ENCODE measurements around the gene NXPE3. TPM values are rescaled to one million over a fixed set of nuclear protein-coding genes. Genes with fewer than 3 reads are reported as not detected.

Gene NXPE3
- total and polyA plus RNA-seq, 10 of the 15 experiments (the other 5 are each of a cell fraction or from before 2014, with no cell fraction given) = 2.0 to 8.7 (median 5.2) TPM

DNA sequence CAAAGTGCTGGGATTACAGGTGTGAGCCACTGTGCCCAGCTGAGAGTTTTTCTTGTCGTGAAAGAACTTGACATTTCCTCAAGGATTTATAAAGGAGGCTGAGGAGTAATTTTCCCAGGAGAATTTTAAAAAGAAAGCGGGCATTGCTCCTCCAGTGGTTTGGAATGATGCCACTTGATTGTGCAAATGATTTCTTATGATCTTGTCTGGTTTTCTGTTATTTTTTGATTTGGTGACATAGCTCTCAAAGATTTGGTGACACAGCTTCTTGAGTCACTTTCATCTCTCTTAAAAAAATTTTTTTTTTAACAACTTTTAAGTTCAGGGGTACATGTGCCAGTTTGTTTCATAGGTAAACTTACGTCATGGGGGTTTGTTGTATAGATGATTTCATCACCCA is 45.7 kb downstream of the NXPE3 start:
- WGBS (ENCODE audit: insufficient coverage, insufficient replicate concordance, low lambda C conversion rate, missing lambda C conversion rate) = 82% methylated on average over 3 of the region's 3 CpGs
- CTCF ChIA-PET = interaction anchor here (0.5 to 3.9 kb wide), 6 partner anchors 10 to 1426 kb away, joined by 3 to 21 read pairs (median 4); no protein-coding TSS in a partner anchor
- no peak for FAIRE-seq
- Histone ChIP-seq H3K79me2 (ENCODE audit: control insufficient read depth, insufficient read depth, low read length) (peaks cover 16% of the 10 kb centered on the region), H3K4me3 (no peak overlapping the region), H3K4me1 (ENCODE audit: control insufficient read depth, insufficient read depth, low read length) (peaks cover 16% of the 10 kb centered on the region), H3K9me3 (replicated peaks; ENCODE audit: control insufficient read depth, insufficient read depth, low read length) (peaks cover 3% of the 10 kb centered on the region; the same call in 2 of the 3 replicates), H3K4me2 (ENCODE audit: control insufficient read depth, insufficient read depth) (no peak overlapping the region), H3K27me3 (replicated peaks in 1 of 2; ENCODE audit: control insufficient read depth in 2 of 2, insufficient read depth in 2 of 2, low read length in 1 of 2) (no peaks in the 10 kb centered on the region), H3K27ac (ENCODE audit: control insufficient read depth, insufficient read depth) (no peak overlapping the region), H4K20me1 (ENCODE audit: control insufficient read depth, insufficient read depth) (no peaks in the 10 kb centered on the region), H3K9ac (ENCODE audit: control insufficient read depth, insufficient read depth, low read length) (no peak overlapping the region), H3K36me3 (ENCODE audit: control insufficient read depth in 2 of 2, insufficient read depth in 2 of 2, low read length in 1 of 2) (peaks cover 2% of the 10 kb centered on the region in 2 experiments; a peak in 3 of 4 replicates), H2AFZ (ENCODE audit: control insufficient read depth, low read depth, low read length) (no peak overlapping the region)
- DNase-seq (ENCODE audit: low read depth, low spot score) = no peak
- RAD21 ChIA-PET (ENCODE audit: unreplicated experiment) = interaction anchor here (0.9 to 2.6 kb wide), 9 partner anchors 10 to 398 kb away, joined by 3 to 9 read pairs (median 5); partner anchors contain the start of gene NFKBIZ
- POLR2A ChIA-PET = interaction anchor here (0.6 to 1.5 kb wide), 5 partner anchors 10 to 111 kb away, joined by 3 to 6 read pairs (median 4); partner anchors contain the start of gene NFKBIZ
- in situ Hi-C loops (cut with MboI) (no loop called here), intact Hi-C loops (cut with micrococcal nuclease; ENCODE audit: unreplicated experiment) (loop anchor here (5.0 kb wide), 2 partner anchors 163 to 233 kb away; no protein-coding TSS in a partner anchor)
- ATAC-seq = no peak
- no TSS peak for BruUV-seq (replicated peaks)
- SMC1A ChIA-PET (ENCODE audit: uncharacterized antibody, unreplicated experiment) = interaction anchor here (0.6 to 2.3 kb wide), 13 partner anchors 10 to 890 kb away, joined by 3 to 8 read pairs (median 4); no protein-coding TSS in a partner anchor
- no peak for TF ChIP-seq ESRRA (IDR thresholded peaks at IDR 0.05; ENCODE audit: low read length)
- no peak for TF ChIP-seq NFXL1 (IDR thresholded peaks at IDR 0.05; ENCODE audit: borderline replicate concordance)
- TF ChIP-seq ZNF217 (IDR thresholded peaks at IDR 0.05) = no peak
- TF ChIP-seq SIX5 (IDR thresholded peaks at IDR 0.05; ENCODE audit: low read depth, low read length, severe bottlenecking) = no peak
- TF ChIP-seq EP300 (IDR thresholded peaks at IDR 0.05; ENCODE audit: borderline replicate concordance in 1 of 2, control insufficient read depth in 1 of 2, low read depth in 2 of 2, low read length in 2 of 2) = no peak
- TF ChIP-seq CBFB (IDR thresholded peaks at IDR 0.05; ENCODE audit: low read depth) = no peak
- TF ChIP-seq ZZZ3 (IDR thresholded peaks at IDR 0.05; ENCODE audit: control insufficient read depth, insufficient read length, low read depth) = no peak
- TF ChIP-seq, protein P1, sequence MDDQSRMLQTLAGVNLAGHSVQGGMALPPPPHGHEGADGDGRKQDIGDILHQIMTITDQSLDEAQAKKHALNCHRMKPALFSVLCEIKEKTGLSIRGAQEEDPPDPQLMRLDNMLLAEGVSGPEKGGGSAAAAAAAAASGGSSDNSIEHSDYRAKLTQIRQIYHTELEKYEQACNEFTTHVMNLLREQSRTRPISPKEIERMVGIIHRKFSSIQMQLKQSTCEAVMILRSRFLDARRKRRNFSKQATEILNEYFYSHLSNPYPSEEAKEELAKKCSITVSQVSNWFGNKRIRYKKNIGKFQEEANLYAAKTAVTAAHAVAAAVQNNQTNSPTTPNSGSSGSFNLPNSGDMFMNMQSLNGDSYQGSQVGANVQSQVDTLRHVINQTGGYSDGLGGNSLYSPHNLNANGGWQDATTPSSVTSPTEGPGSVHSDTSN (IDR thresholded peaks at IDR 0.05; ENCODE audit: insufficient replicate concordance, low read depth, low read length) = no peak
- no peak for TF ChIP-seq KAT2A (conservative IDR thresholded peaks at IDR 0.05; ENCODE audit: control insufficient read depth, low read depth, low read length)
- TF ChIP-seq, protein P2, sequence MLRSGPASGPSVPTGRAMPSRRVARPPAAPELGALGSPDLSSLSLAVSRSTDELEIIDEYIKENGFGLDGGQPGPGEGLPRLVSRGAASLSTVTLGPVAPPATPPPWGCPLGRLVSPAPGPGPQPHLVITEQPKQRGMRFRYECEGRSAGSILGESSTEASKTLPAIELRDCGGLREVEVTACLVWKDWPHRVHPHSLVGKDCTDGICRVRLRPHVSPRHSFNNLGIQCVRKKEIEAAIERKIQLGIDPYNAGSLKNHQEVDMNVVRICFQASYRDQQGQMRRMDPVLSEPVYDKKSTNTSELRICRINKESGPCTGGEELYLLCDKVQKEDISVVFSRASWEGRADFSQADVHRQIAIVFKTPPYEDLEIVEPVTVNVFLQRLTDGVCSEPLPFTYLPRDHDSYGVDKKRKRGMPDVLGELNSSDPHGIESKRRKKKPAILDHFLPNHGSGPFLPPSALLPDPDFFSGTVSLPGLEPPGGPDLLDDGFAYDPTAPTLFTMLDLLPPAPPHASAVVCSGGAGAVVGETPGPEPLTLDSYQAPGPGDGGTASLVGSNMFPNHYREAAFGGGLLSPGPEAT (IDR thresholded peaks at IDR 0.05; ENCODE audit: low read depth) = no peak
- no peak for TF ChIP-seq RAD51 (IDR thresholded peaks at IDR 0.05)
- TF ChIP-seq, protein P3, sequence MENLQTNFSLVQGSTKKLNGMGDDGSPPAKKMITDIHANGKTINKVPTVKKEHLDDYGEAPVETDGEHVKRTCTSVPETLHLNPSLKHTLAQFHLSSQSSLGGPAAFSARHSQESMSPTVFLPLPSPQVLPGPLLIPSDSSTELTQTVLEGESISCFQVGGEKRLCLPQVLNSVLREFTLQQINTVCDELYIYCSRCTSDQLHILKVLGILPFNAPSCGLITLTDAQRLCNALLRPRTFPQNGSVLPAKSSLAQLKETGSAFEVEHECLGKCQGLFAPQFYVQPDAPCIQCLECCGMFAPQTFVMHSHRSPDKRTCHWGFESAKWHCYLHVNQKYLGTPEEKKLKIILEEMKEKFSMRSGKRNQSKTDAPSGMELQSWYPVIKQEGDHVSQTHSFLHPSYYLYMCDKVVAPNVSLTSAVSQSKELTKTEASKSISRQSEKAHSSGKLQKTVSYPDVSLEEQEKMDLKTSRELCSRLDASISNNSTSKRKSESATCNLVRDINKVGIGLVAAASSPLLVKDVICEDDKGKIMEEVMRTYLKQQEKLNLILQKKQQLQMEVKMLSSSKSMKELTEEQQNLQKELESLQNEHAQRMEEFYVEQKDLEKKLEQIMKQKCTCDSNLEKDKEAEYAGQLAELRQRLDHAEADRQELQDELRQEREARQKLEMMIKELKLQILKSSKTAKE (IDR thresholded peaks at IDR 0.05; ENCODE audit: low read depth, poor library complexity, severe bottlenecking) = no peak
- TF ChIP-seq, protein P4, sequence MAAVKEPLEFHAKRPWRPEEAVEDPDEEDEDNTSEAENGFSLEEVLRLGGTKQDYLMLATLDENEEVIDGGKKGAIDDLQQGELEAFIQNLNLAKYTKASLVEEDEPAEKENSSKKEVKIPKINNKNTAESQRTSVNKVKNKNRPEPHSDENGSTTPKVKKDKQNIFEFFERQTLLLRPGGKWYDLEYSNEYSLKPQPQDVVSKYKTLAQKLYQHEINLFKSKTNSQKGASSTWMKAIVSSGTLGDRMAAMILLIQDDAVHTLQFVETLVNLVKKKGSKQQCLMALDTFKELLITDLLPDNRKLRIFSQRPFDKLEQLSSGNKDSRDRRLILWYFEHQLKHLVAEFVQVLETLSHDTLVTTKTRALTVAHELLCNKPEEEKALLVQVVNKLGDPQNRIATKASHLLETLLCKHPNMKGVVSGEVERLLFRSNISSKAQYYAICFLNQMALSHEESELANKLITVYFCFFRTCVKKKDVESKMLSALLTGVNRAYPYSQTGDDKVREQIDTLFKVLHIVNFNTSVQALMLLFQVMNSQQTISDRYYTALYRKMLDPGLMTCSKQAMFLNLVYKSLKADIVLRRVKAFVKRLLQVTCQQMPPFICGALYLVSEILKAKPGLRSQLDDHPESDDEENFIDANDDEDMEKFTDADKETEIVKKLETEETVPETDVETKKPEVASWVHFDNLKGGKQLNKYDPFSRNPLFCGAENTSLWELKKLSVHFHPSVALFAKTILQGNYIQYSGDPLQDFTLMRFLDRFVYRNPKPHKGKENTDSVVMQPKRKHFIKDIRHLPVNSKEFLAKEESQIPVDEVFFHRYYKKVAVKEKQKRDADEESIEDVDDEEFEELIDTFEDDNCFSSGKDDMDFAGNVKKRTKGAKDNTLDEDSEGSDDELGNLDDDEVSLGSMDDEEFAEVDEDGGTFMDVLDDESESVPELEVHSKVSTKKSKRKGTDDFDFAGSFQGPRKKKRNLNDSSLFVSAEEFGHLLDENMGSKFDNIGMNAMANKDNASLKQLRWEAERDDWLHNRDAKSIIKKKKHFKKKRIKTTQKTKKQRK (IDR thresholded peaks at IDR 0.05; ENCODE audit: low read depth, low read length) = no peak
